ENCODE results near the gene ZNF385A.

ZNF385A gene

DNA sequence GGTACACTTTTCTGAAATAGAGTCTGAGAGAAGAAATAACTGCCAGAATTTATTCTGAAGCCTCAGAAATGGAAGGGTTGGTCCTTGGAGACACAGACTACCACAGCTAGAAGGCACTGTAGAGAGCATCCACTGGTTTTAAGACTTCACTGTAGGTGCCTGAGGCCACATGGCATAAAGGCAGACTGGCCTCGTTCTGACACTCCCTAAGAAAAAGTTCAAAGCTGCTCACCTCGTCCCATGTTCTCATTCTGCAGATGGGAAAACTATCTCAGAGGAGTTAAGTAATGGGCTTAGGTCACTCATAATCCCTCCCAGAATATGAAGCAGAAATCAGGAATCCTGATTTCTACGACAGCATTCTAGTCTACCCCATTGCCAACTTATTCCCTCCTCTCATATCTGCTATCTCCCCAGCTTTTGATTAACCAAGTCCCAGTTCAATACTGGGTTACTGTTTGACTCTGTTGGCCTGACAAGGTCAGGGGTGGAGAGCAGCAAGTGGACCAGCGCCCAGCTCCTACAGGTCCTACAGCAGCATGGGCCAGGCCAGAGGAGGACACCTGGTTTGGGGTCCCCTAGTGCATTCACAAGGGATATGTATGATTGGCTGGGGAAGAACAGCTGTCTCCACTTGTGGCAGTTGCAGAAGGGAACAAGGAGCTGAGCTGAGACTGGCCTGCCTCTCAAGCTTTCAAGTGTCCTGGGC lies 30.8 kb upstream of the ZNF385A start:
- FAIRE-seq (no peak), DNase-seq (ENCODE audit: low spot score) (no peak)

DNA sequence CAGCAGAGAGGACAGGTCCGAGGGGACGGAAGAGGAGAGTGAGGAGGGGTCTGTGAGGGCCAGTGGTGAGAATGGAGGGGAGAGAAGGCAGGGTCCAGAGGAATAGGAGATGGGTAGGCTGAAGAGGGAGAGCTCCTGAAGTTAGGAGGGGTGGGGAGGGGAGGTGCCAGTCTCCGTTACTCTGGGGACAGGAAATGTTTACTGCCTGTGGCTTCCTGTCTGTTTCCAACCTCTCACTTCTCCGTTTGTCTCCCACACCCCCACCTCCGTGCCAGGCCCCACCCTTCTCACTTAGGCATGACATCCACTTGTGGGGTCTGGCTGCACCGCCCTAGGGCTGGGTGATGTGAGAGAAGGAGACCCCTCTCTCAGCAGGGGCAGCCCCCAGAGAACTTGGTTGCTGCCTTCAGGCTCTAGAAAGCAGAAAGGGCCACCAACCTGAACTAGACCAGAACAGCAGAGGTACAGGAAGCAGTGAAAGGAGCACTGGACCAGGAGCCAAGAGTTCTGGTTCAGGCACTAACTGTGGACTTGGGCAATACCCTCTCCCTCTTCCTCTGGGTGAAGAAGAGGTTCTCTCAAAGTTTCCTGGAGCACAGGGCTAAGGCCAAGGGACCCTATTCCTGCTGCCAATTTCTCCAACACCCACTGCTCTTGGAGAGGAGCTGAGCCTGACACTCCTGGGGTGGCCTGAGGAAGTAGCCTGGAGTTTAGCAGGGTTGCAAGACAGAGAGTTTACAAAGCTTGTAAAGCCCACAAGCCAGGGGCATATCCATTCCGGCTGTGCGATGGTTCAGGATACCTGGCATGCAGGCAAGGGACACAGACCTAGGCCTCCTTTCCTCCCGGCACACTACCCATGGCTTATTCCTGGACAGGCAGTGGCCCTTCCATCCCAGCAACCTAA lies 29.0 kb upstream of the ZNF385A start:
- no peak for FAIRE-seq
- no peak for DNase-seq (ENCODE audit: low spot score)

DNA sequence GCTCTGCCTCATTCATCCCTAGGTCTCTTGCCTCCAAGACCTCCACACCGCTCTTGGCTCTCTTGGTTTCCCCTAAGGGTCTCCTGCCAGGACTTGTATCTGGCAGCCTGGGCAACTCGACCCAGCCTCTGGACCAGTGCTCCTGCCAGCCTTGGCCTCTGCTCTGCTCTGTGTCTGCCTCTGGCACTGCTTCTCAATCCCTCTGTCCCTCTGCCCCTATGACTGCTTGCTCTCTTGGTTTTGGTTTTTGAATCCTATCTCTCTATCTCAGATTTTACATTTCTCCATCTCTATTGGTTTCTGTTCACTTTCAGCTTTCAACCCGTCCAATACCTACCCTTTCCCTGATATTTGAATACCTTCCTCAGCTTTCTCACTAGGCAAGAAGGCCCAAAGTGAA lies 28.3 kb upstream of the ZNF385A start:
- FAIRE-seq: no peak
- no peak for DNase-seq (ENCODE audit: low spot score)

DNA sequence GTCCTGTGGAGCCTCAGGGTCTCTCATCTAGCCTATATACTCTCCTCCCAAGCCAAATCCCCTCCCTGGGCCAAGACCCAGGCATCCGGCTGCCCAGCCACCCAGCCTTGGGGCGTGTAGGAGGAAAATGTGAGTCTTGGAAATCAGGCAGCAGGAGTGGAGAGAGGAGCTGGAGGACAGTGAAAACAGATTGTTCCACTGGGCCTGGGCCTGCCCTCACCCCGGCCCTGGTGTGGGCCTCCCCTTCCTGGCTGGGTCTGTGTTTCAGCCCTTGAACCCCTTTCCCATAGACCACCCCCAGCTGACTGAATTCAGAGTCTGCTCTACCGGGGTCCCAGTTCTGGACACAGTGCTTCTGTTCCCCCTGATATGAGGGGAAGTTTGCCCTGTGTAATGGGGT lies 27.8 kb upstream of the ZNF385A start:
- DNase-seq (ENCODE audit: low spot score) (no peak), FAIRE-seq (no peak)

DNA sequence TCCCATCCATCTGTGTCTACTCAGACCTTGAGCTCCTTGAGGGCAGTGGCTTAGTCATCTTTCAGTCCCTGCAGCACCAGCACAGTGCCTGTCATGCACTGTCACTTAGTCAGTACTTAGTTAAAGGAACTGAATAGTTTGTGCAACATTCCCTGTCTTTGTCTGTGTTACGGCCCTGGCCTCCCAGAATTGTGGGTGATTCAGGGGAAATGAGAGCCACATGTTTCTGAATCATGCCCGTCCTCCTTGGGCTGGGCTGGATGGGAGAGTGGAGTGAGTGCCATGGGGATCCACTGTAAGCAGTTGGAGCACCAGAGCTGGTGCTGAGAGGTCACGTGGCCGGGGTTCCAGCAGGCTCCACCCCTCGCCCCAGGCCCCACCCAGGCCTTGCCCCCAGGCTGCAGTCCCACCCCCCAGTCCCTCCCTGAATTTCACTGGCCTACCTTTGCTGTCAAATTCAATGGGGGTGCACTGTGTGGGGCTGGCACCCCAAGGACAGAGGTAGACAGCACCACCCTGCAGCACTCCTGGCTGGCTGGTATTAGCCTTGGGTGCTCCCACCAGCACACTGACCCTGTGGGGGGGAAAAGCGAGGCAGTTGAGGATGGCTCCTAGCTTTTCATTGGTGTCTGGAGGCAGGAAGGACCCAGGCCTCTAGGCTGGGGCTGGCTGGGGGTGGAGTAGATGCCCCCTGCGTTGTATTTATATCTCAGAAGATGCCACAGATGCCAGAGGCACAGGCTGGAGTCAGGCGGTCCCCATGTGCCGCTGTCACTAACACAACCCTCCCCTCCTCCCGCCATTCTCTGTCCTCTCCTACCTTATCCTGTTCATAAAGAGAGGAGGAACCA lies 27.1 kb upstream of the ZNF385A start:
- DNase-seq (ENCODE audit: low spot score): peak; percentile 94
- peak; percentile 82 for FAIRE-seq

GRCh38 chr12:54409267-54409666 lies 24.7 kb upstream of the ZNF385A start:
- FAIRE-seq (no peak), DNase-seq (ENCODE audit: low spot score) (no peak)

DNA sequence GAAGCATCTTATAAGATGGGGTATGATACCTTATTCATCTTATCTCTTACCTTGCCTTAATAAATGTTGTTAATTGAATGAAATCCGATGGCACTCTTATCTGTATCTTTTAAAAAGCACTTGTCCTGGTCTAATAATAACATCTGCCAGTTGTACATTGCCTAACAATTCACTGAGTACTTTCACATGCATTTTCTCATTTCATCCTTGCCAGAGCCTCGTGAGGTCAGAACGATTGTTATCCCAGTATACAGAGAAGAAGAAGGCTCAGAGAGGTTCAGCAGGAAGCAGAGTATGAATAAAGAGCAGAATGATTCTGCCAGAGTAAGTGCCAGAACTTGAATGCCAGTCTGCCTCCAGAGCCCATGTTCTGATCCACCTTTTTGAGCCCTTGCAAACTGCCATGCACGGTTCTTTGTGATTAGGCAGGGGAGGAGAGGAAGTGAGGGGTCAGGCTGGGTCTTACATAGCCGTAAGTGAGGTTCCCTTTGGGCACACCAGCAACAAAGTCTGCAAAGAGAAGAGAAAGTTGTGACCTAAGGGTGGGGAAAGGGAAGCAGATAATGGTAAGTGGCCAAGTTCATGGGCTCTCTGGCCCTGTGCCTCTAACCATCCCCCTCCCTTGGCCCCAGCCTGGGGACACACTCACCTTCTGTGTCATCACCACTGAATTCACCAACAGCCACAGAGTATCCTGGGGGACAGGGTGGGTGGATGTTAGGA lies 22.8 kb upstream of the ZNF385A start:
- FAIRE-seq (no peak), DNase-seq (ENCODE audit: low spot score) (no peak)

DNA sequence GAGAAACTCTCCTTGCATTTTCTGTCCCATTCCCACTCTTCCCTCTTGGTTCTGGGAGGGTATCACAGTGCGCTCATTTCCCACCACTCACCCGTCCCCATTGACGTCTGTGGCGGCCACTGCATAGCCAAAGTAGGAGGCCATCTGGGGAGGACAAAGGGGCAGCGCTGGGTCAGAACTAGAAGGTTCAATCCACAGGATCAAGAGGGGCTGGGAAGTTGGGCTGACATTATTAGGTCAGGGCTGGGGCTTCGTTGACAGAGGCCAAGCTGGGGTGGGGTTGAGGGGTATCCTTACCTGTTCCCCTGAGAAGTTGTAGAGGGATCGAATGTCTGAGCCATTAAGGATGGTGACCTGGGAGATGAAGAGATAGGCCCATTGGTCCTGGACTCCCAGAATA lies 21.0 kb upstream of the ZNF385A start:
- no peak for FAIRE-seq
- DNase-seq (ENCODE audit: low spot score): no peak

DNA sequence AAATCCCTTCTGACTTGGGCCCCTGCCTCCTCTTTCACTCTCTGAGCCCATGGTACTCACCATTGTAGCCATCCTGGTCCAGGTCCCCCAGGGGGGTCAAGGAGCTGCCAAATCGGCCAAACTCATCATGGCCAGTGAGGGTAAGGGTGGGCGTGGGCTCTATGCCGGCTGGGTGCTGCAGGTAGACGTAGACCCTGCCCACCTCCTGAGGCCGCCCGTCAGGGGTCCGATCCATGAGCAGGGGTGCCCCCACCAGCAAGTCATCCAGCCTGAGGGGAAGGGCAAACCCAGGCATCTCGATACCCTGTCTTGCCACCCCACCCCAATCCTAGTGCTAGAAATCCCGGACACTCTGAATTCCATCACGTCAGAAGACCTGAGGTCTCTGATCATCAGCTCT lies 20.6 kb upstream of the ZNF385A start:
- DNase-seq (ENCODE audit: low spot score) (no peak), FAIRE-seq (no peak)

- FAIRE-seq (no peak), DNase-seq (ENCODE audit: low spot score) (no peak)
Measured at GRCh38 chr12:54404061-54405004, 19.8 kb upstream of the ZNF385A start.

DNA sequence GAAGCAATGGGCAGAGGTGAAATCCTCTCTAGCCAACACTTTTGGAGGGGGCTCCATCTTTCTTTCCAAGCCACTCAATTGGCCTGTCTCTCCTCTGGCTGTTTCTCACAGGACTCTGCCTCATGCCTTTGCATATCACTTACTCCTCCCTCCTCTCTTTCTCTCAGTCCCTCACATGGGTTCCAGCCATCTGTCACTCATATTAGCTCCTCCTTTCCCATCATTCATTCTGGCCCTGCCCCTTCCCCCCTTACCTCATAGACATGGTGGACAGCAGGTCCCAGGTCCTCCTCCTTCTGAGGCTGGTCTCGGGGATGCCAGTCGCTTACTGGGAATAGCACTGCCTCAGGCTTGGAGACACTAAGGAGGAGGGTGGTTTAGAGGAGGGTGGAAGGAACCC lies 16.6 kb upstream of the ZNF385A start:
- no peak for FAIRE-seq
- no peak for DNase-seq (ENCODE audit: low spot score)

DNA sequence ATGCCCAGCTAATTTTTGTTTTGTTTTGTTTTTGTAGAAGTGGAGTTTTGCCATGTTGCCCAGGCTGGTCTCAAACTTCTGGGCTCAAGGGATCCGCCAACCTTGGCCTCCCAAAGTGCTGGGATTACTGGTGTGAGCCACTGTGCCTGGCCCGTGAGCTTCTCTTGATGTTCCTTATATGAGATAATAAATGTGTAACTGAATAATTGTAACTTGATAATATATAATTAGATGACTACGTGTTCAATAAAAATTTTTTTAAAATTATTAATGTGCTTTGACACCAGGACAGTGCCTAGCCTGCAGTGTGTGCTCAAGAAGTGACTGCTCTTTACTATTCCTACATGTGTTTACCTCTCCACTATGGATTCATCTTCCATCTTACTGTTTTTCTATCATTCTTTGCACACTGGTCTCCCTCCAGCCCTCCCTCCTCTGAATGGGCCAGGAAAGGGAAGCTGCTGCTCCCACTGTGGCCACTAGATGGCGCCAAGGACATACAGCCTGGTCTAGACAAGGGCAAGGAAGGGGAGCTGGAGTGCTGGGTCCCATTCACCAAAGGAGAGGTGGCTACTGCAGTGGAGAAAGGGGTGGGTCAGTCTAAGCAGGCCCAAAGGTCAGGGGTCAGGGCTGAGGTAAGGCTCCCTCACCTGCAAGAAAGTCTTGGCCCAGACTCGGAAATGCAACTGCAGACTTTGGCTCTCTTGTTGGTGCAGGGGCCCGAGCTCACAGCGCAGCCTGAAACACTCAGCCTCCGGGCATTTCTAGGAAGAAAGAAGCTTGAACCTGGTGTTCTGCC lies 14.7 kb upstream of the ZNF385A start:
- FAIRE-seq: no peak
- peak; percentile 50 for DNase-seq (ENCODE audit: low spot score)

GRCh38 chr12:54398218-54398617 lies 13.7 kb upstream of the ZNF385A start:
- DNase-seq (ENCODE audit: low spot score): no peak
- FAIRE-seq: no peak

GRCh38 chr12:54397157-54397556 lies 12.6 kb upstream of the ZNF385A start:
- DNase-seq (ENCODE audit: low spot score): no peak
- FAIRE-seq: no peak

DNA sequence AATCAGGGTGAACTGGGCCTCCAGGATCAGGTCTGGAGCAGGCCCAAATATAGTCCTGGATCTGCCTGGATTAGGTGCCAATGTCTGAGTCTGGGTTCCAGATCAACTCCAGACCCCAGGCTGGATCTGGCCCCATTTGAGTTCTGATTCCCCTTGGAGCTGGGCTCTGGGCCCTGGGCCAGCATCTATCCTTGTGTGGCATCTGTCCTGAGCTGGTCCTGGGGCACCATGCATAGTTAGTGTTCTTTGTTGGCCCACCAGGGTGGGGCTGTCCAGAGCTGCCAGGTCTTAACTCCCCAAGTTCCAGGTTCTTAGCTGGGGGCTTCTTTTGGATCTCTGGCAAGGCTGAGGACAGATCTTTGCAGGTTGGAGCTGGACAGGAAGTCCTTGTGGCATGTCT lies 11.0 kb upstream of the ZNF385A start:
- FAIRE-seq (no peak), DNase-seq (ENCODE audit: low spot score) (no peak)

- DNase-seq (ENCODE audit: low spot score): no peak
- FAIRE-seq: no peak
Measured at GRCh38 chr12:54394986-54395385, 10.5 kb upstream of the ZNF385A start.

DNA sequence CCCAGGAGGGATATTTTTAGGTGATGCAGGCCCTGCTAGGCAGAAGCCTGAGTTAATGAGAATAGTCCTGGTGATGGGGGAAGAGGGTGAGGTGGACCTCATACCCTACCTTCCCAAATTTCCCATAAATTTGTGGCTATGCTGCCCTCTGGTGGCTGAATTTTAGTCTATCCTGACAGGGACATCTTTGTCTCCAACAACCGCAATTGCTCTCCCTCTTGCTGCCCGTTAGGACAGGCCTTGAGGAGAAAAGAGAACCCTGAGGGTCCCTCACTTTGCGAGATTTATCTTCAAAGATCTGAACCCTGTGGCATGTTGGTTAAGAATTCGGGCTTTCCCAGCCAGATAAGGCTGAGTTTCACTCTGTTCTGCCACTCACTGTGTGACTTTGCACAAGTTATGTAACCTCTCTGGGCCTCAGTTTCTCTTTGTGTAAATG lies 9.8 kb upstream of the ZNF385A start:
- no peak for FAIRE-seq

GRCh38 chr12:54393743-54394142 lies 9.2 kb upstream of the ZNF385A start:
- DNase-seq (ENCODE audit: low spot score) (no peak), FAIRE-seq (no peak)

More for the DNA sequence above, 9.8 kb upstream of the ZNF385A start:
- DNase-seq (ENCODE audit: low spot score): peak; percentile 6

- FAIRE-seq: no peak
Measured at GRCh38 chr12:54393207-54393609, 8.7 kb upstream of the ZNF385A start.

More at GRCh38 chr12:54393207-54393609, 8.7 kb upstream of the ZNF385A start:
- DNase-seq (ENCODE audit: low spot score): no peak

Data from RCC 7860 (cell line).